ENCODE data around the gene TMEM178B. TPM values are rescaled to one million over a fixed set of nuclear protein-coding genes. Genes with fewer than 3 reads are reported as not detected.

Gene TMEM178B
- total and polyA plus RNA-seq, 2 of the 4 experiments (the other 2 are of a cell fraction): under 0.01 to 0.05 TPM

GRCh38 chr7:141251180-141251579, 177.3 kb downstream of the TMEM178B start:
- no peak for DNase-seq
- CTCF ChIA-PET: no interaction called here
- no peak overlapping the region for H3K4me2 ChIP-seq (ENCODE audit: low read depth, low read length)
- H3K27me3 ChIP-seq (ENCODE audit: control insufficient read depth, insufficient read depth, low read length): no peaks in the 10 kb centered on the region
- in situ Hi-C loops (cut with MboI; ENCODE audit: low sequenced_read_pairs) (no loop called here), dilution Hi-C loops (cut with HindIII; ENCODE audit: low sequenced_read_pairs, unreplicated experiment) (no loop called here), intact Hi-C loops (cut with micrococcal nuclease) (no loop called here)
- H3K9ac ChIP-seq (ENCODE audit: low read depth, low read length): no peak overlapping the region
- no peaks in the 10 kb centered on the region for H3K9me1 ChIP-seq (ENCODE audit: insufficient read depth, low read length)
- H3K9me3 ChIP-seq (ENCODE audit: control insufficient read depth, insufficient read depth, low read length): peaks cover 7% of the 10 kb centered on the region
- H3K23ac ChIP-seq (ENCODE audit: low read depth, low read length): no peak overlapping the region
- H3K4ac ChIP-seq (ENCODE audit: low read depth, low read length): no peak overlapping the region
- no peaks in the 10 kb centered on the region for H4K20me1 ChIP-seq (ENCODE audit: insufficient read depth, low read length)
- no peaks in the 10 kb centered on the region for H3K36me3 ChIP-seq (ENCODE audit: control insufficient read depth, insufficient read depth, low read length)
- H3K4me3 ChIP-seq (ENCODE audit: insufficient read depth, low read depth, low read length): no peak overlapping the region
- H2BK15ac ChIP-seq (ENCODE audit: low read depth, low read length): no peak overlapping the region
- H3K18ac ChIP-seq (ENCODE audit: low read depth, low read length): no peak overlapping the region
- no peak overlapping the region for H2AK9ac ChIP-seq (replicated peaks; ENCODE audit: low read depth, low read length, poor library complexity)
- no peak overlapping the region for H4K8ac ChIP-seq (ENCODE audit: low read depth in 2 of 2, low read length in 2 of 2)
- H3K27ac ChIP-seq (ENCODE audit: insufficient read depth, low read length): no peak overlapping the region
- H3K56ac ChIP-seq (ENCODE audit: extremely low read depth, insufficient read depth, low read length): no peak overlapping the region
- H4K5ac ChIP-seq (ENCODE audit: low read depth, low read length): no peak overlapping the region
- H2AK5ac ChIP-seq (ENCODE audit: low read depth, low read length): no peak overlapping the region
- no peaks in the 10 kb centered on the region for H3K79me1 ChIP-seq (ENCODE audit: low read depth in 1 of 2, low read length in 2 of 2)
- H3K4me1 ChIP-seq (ENCODE audit: control insufficient read depth, insufficient read depth, low read length): no peaks in the 10 kb centered on the region
- no peak overlapping the region for H4K91ac ChIP-seq (ENCODE audit: insufficient read depth, low read depth, low read length)
- no peak for ATAC-seq (ENCODE audit: low read depth)
- TF ChIP-seq CTCF (conservative IDR thresholded peaks at IDR 0.05; ENCODE audit: low read depth, low read length) (no peak), NFE2L2 (IDR thresholded peaks at IDR 0.05; ENCODE audit: low read depth, low read length) (no peak), MAFK (IDR thresholded peaks at IDR 0.05; ENCODE audit: low read depth, low read length) (no peak)
- no peak overlapping the region for H2BK20ac ChIP-seq (ENCODE audit: low read depth, low read length)
- H2BK5ac ChIP-seq (ENCODE audit: low read depth, low read length, poor library complexity, severe bottlenecking): no peak overlapping the region
- POLR2A ChIA-PET (ENCODE audit: unreplicated experiment): no interaction called here
- H2AFZ ChIP-seq (replicated peaks; ENCODE audit: low read length, poor library complexity): no peak overlapping the region
- no CpG with 5 or more reads among the region's 1 CpG for WGBS, 2 experiments (ENCODE audit: extremely low coverage in 2 of 2, insufficient read length in 1 of 2)
- no peak overlapping the region for H2BK120ac ChIP-seq (ENCODE audit: low read depth, low read length)
- no TSS peak for BruUV-seq (replicated peaks)
- H3K14ac ChIP-seq (replicated peaks; ENCODE audit: low read depth, low read length): no peak overlapping the region

All from IMR-90 (cell line).